Loucy (cell line): ENCODE measurements around the gene BZW2.

Source experiments
- H2AFZ ChIP-seq: fragments of 200-600 bp; sonication (generic); 2 replicates; pipeline ENCODE4 v1.6.0; 2016; ENCODE audit warnings: antibody characterized with exemption, mild to moderate bottlenecking, low read length, moderate library complexity
- H3F3A ChIP-seq: fragments of 200-600 bp; 2 replicates; pipeline ENCODE4 v1.6.0; 2016; ENCODE audit warnings: antibody characterized with exemption, low read depth, mild to moderate bottlenecking
- H3K27me3 ChIP-seq: fragments of 200-600 bp; sonication (generic); 2 replicates; pipeline ENCODE4 v1.6.1; 2014; ENCODE audit warnings: low read length, mild to moderate bottlenecking; ENCODE audit not compliant: insufficient read depth, poor library complexity, severe bottlenecking
- H3K36me3 ChIP-seq: fragments of 200-600 bp; sonication (generic); 2 replicates; pipeline ENCODE4 v1.6.1; 2016; ENCODE audit warnings: low read length; ENCODE audit not compliant: insufficient read depth
- H3K4me1 ChIP-seq: fragments of 200-600 bp; sonication (generic); 2 replicates; pipeline ENCODE4 v1.5.1; 2014; ENCODE audit warnings: low read length, mild to moderate bottlenecking; ENCODE audit not compliant: insufficient read depth, poor library complexity, severe bottlenecking
- H3K4me2 ChIP-seq: fragments of 200-600 bp; sonication (generic); 2 replicates; pipeline ENCODE4 v1.6.0; 2014; ENCODE audit warnings: antibody characterized with exemption, low read length, low read depth, mild to moderate bottlenecking; ENCODE audit not compliant: poor library complexity, severe bottlenecking
- H3K4me3 ChIP-seq: fragments of 200-600 bp; sonication (generic); 2 replicates; pipeline ENCODE4 v1.5.1; 2014; ENCODE audit warnings: low read length, mild to moderate bottlenecking, mixed read lengths; ENCODE audit not compliant: poor library complexity, severe bottlenecking
- H3K79me2 ChIP-seq: fragments of 200-600 bp; sonication (generic); 2 replicates; pipeline ENCODE4 v1.6.1; 2014; ENCODE audit warnings: low read length; ENCODE audit not compliant: insufficient read depth
- H3K9ac ChIP-seq: fragments of 200-600 bp; sonication (generic); 2 replicates; pipeline ENCODE4 v1.6.0; 2014; ENCODE audit warnings: mild to moderate bottlenecking, low read depth, low read length, moderate library complexity; ENCODE audit not compliant: poor library complexity, severe bottlenecking
- H3K9me2 ChIP-seq: fragments of 200-600 bp; sonication (generic); replicated peaks from 2 replicates; pipeline ENCODE4 v1.6.1; 2016; ENCODE audit warnings: low read depth, low read length, mixed read lengths
- H3K9me3 ChIP-seq: fragments of 200-600 bp; sonication (generic); 2 replicates; pipeline ENCODE4 v1.6.1; 2014; ENCODE audit warnings: mild to moderate bottlenecking, antibody characterized with exemption, low read length, low read depth; ENCODE audit not compliant: insufficient read depth
- H4K20me1 ChIP-seq: fragments of 200-600 bp; sonication (generic); 2 replicates; pipeline ENCODE4 v1.6.0; 2014; ENCODE audit warnings: antibody characterized with exemption, low read length, mild to moderate bottlenecking; ENCODE audit not compliant: insufficient read depth, poor library complexity, severe bottlenecking
- EZH2phosphoT487 ChIP-seq: fragments of 200-600 bp; IDR thresholded peaks from 2 replicates; pipeline ENCODE4 v1.6.1; 2018; ENCODE audit warnings: antibody characterized with exemption, mild to moderate bottlenecking, moderate library complexity, borderline replicate concordance
- TF ChIP-seq, protein P1 (sequence below): fragments of 200-600 bp; sonication (generic); conservative IDR thresholded peaks from 2 replicates; pipeline ENCODE4 v1.5.1; 2014; ENCODE audit warnings: mild to moderate bottlenecking, antibody characterized with exemption, low read length

Gene BZW2

DNA sequence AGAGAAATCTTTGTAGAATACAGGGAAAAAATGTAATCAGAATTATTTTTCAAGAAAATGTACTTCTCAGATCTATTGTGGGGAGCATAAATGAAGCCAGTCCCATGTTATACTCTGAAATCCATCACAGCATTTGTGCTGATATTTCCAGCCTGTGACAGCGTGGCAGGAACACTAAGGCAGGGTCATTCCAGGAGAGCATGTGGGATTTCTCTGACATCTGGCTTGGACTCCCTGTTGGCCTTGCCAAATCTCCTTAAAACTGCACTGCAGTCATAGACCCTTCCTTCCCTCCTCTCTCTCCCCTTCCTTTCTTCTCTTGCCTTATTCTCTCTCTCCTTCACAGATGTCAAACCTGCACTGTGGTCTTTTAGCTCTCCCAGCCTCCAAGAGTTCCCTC is 101.1 kb downstream of the BZW2 start:
- no peak overlapping the region for H3K9ac ChIP-seq
- H3K9me3 ChIP-seq, result no peaks in the 10 kb centered on the region
- no peak overlapping the region for H2AFZ ChIP-seq
- H3K4me1 ChIP-seq, result peaks cover 15% of the 10 kb centered on the region
- no peaks in the 10 kb centered on the region for H3K9me2 ChIP-seq
- TF ChIP-seq, protein P1, sequence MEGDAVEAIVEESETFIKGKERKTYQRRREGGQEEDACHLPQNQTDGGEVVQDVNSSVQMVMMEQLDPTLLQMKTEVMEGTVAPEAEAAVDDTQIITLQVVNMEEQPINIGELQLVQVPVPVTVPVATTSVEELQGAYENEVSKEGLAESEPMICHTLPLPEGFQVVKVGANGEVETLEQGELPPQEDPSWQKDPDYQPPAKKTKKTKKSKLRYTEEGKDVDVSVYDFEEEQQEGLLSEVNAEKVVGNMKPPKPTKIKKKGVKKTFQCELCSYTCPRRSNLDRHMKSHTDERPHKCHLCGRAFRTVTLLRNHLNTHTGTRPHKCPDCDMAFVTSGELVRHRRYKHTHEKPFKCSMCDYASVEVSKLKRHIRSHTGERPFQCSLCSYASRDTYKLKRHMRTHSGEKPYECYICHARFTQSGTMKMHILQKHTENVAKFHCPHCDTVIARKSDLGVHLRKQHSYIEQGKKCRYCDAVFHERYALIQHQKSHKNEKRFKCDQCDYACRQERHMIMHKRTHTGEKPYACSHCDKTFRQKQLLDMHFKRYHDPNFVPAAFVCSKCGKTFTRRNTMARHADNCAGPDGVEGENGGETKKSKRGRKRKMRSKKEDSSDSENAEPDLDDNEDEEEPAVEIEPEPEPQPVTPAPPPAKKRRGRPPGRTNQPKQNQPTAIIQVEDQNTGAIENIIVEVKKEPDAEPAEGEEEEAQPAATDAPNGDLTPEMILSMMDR, result no peak
- H4K20me1 ChIP-seq, result no peaks in the 10 kb centered on the region
- H3K4me3 ChIP-seq, result no peak overlapping the region
- H3F3A ChIP-seq, result no peaks in the 10 kb centered on the region
- no peak overlapping the region for H3K4me2 ChIP-seq
- no peaks in the 10 kb centered on the region for H3K79me2 ChIP-seq
- no peaks in the 10 kb centered on the region for H3K27me3 ChIP-seq
- no peaks in the 10 kb centered on the region for H3K36me3 ChIP-seq

DNA sequence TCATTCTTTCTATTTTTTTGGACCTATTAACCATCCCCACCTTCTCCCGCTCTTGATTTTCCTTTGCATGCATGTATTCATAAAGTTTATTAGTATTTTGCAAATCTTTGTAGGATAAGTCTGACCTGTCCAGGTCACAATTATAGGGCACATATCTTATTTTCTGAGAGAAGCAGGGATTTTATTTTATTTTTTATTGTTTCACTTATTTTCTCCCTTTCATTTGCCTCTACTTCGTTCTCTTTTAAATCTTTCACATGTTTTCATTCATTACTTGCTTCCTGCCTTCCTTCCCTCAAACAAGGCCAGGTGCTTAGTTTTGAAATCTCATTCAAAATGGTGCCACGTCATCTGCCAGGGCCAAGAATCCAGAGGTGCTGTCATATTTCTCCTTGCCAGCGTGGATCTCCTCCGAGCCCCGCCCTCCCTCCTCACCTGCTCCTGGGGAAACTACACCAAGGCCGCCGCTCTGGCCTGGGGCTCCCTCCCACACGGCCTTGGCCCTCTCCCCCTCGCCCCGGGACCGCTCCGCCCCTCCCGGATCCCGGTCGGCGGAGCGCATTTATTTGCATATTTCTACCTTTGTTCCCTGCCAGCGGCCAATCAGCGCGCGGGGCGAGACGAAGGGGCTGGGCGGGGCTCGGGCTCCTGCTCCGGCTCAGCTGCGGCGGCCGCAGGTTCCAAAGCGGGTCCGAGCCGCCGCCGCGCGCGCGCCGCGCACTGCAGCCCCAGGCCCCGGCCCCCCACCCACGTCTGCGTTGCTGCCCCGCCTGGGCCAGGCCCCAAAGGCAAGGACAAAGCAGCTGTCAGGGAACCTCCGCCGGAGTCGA is 107.3 kb downstream of the BZW2 start, which contains the start of gene TSPAN13:
TSS of gene TSPAN13 (plus strand) at position 654 of the 830 bp plus-strand sequence. CDS start 213 bp downstream, outside the sequence.
- Histone ChIP-seq H3K4me3 (peak within 1 kb of the TSS; percentile 85), H3K9me2 (no peaks in the 10 kb centered on the region), H2AFZ (peak within 1 kb of the TSS; percentile 88), H3K79me2 (peaks cover 44% of the 10 kb centered on the region), H3K4me1 (peaks cover 41% of the 10 kb centered on the region), H3K27me3 (no peaks in the 10 kb centered on the region), H3K9ac (peak within 1 kb of the TSS; percentile 80), H3K4me2 (peak within 1 kb of the TSS; percentile 87), H3F3A (no peaks in the 10 kb centered on the region), H3K9me3 (no peaks in the 10 kb centered on the region), H3K36me3 (no peaks in the 10 kb centered on the region), H4K20me1 (peaks cover 4% of the 10 kb centered on the region)
- TF ChIP-seq, protein P1, result no peak
- TF ChIP-seq EZH2phosphoT487, result no peak

DNA sequence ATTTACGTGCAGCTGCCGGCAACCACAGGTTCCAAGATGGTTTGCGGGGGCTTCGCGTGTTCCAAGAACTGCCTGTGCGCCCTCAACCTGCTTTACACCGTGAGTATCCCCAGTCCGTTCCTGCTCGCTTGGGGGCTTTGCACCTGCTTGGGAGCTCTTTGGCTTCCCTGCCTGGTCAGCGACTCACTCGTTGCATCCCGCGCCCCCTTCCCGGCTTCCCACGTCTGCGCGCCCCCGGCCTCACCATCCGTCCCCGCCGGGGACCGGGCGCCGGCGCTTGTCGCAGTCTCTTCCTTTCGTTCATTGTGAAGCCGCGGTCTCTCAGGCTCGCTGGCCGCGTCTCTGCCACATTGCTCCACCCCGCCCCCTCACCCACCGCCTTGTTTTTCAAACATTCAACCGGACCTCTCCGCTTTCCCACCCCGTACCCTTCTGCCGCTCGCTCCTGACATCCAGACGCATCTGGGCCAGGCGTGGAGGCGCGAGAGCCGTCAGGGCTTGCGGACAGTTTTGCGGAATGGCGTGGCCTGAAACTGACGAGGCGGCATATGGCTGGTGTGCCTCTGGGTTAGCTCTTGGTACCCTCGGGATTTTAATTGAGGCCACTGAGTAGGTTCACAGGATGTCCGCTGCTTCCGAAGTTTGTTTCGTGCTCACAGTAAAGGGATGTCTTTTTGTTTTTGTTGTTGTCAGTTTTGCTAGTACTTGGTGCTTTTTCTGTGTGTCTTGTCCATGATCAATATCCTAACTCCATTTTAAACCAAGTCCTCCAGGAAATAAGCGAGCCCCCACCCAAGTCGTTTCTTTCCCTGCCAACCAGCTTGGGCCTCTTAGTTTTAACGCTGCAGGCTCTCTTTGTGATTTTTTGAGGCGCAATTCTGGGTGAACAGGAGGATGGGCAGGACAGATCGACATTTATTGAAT is 108.2 kb downstream of the BZW2 start:
- peaks cover 49% of the 10 kb centered on the region for H3K4me1 ChIP-seq
- H3K9me3 ChIP-seq, result no peaks in the 10 kb centered on the region
- no peaks in the 10 kb centered on the region for H3K36me3 ChIP-seq
- peak overlapping the region; percentile 85 for H3K4me3 ChIP-seq
- TF ChIP-seq EZH2phosphoT487, result no peak
- TF ChIP-seq, protein P1, result no peak
- H3K27me3 ChIP-seq, result no peaks in the 10 kb centered on the region
- H3K9me2 ChIP-seq, result no peaks in the 10 kb centered on the region
- peak overlapping the region; percentile 80 for H3K9ac ChIP-seq
- peaks cover 48% of the 10 kb centered on the region for H3K79me2 ChIP-seq
- peak overlapping the region; percentile 87 for H3K4me2 ChIP-seq
- no peaks in the 10 kb centered on the region for H3F3A ChIP-seq
- peaks cover 4% of the 10 kb centered on the region for H4K20me1 ChIP-seq
- H2AFZ ChIP-seq, result peak overlapping the region; percentile 88
